DMS114 treated with DMSO at 0.1 percent for 48 hours (cell line): ENCODE measurements around the gene MAPK11.

Experiments
- DNase-seq: peaks from one replicate; lab custom pipeline; 2025; ENCODE audit not compliant: unreplicated experiment; lab: John Stamatoyannopoulos, UW

Gene MAPK11

GRCh38 chr22:50269970-50270665 is at the start of gene MAPK11:
TSS of gene MAPK11 (minus strand) at chr22:50270380. CDS start at chr22:50270292, 88 bp downstream.
- DNase-seq, result peak; percentile 15

DNA sequence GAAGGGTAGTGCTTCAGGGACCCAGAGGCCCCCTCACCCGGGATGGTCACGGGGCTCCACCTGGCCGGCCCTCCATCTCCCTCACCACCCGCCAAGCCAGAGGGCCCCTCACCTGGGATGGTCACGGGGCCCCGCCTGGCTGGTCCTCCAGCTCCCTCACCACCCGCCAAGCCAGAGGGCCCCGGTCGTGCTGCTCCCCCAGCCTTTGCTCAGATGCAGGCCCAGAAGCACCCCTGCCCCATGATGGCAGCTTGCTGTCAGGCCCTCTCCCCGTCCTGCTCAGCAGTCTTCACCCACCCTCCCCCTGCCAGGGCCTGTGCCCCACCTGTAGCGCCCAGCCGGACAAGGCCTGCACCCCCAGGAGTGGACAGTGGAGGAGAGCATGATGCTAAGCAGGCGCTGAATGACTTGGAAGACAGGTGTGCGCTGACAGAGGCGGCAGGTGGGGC is 49.3 kb upstream of the MAPK11 start:
- DNase-seq, result no peak

GRCh38 chr22:50318698-50319411 is 48.7 kb upstream of the MAPK11 start:
- DNase-seq, result no peak

DNA sequence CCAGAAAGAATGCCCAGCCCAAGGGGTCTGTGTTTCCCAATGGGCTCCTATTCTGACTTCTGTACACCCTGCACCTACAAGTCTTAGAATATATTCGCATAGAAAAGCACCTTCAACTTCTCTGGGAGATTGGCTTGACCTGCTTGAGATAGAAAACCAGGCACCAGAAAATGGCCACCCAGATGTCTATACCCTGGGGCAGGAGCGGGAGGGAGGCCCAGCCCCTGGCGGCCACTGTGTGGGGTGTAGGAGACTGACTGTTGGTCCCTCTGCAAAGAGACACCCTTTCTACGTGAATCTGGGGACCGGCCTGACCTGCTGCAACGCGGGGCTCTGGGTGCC is 48.1 kb upstream of the MAPK11 start:
- DNase-seq, result no peak

GRCh38 chr22:50317674-50318073 is 47.5 kb upstream of the MAPK11 start:
- DNase-seq, result no peak

DNA sequence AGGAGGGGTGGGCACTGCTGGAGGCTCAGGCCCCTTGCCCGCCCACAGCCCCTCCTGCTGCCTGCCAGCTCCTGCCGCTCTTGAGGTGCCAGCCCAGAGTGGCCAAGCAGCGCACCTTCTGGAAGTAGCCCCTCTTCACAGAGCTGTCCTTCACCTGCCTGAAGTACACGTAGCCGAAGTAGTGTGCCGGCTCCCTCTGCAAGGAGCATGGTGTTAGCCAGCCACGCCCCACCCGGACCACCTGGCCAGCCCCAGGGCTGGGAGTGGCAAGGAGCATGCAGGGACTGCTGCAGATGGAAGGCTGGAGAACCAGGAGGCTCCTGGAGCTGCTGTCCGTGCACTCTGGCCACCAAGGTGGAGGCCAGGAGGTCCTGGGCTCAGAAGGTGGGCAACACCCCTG is 47.0 kb upstream of the MAPK11 start:
- no peak for DNase-seq

GRCh38 chr22:50316114-50317065 is 46.2 kb upstream of the MAPK11 start:
- no peak for DNase-seq

- no peak for DNase-seq
These were observed 45.3 kb upstream of the MAPK11 start for GRCh38 chr22:50315289-50316113.

DNA sequence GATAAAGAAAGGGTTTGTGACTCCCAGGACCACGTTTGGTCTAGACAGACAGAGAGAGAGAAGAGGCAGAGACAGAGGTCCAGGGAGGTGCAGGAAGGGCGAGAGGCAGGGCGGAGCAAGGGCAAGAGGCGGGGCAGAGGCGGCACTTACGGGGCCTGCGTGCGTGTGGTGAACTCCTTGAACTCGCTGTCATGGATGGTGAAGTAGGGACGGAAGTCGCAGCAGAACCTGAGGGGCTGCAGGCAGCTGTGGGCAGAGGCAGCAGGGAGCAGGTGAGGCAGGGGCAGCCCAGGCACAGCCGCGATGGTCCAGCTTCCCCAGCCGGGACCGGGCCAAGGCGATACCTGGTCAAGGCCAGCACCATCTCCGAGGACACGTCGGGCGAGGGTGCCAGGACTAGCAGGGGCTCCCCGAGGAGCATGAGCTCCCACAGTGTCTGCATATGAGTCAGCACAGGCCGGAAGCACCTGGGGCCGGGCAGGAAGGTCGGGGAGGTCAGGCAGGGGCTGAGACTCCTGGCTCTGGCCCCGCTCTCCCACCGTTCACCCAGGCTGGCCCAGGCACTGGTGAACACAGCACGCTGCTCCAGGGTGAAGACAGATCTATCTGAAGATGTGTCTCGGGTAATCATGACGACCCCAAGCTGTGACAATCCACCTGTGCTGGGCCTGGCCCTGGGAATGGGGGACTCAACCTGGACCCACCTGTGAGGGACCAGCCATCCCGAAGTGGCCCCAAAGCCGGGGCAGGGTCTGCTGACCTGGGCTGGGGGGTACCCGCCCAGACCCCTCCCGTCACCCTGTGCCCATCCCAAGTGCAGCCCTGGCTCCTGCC is 44.5 kb upstream of the MAPK11 start:
- DNase-seq, result no peak

- no peak for DNase-seq
These were observed 43.9 kb upstream of the MAPK11 start for GRCh38 chr22:50314081-50314454.

- no peak for DNase-seq
These were observed 43.4 kb upstream of the MAPK11 start for GRCh38 chr22:50313600-50313999.

GRCh38 chr22:50313021-50313420 is 42.8 kb upstream of the MAPK11 start:
- DNase-seq, result no peak

- DNase-seq, result no peak
These were observed 42.2 kb upstream of the MAPK11 start for GRCh38 chr22:50312371-50312770.

DNA sequence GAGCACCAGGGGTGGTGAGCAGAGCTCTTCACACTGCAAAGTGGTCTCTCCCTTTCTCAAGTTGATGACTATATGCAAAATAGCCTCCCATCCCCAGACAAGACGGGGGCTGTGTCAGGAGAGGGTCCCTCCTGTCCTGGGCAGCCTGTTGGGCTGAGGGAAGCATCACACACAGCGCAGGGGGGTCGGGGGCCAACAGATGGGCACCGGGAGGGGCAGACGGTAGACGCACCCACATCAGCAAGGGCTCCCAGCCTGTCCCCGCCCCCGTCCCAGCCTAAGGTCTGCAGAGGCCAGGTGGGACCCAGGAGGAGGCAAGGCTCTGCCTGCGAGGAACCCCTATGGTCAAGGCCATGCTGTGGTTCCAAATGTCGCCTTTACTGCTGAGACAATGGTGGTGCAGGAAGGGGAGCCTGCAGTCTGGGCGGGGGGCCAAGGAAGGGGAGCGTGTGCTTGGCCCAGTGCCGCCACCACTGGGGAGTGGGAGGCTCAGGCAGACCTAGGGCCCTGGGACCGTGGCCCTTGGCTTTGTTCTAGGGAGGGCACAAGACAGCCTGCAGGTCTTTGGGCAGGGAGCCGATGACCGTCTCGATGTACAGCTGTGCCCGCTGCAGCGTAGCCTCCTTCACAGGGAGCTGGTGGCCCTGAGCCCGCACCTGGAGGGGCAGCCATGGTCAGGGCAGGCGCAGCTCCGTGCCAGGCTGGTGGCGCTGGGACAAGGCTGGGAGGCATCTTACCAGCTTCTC is 41.6 kb upstream of the MAPK11 start:
- no peak for DNase-seq

- DNase-seq, result no peak
These were observed 40.8 kb upstream of the MAPK11 start for GRCh38 chr22:50310949-50311444.

GRCh38 chr22:50310031-50310722 is 40.0 kb upstream of the MAPK11 start:
- no peak for DNase-seq

DNA sequence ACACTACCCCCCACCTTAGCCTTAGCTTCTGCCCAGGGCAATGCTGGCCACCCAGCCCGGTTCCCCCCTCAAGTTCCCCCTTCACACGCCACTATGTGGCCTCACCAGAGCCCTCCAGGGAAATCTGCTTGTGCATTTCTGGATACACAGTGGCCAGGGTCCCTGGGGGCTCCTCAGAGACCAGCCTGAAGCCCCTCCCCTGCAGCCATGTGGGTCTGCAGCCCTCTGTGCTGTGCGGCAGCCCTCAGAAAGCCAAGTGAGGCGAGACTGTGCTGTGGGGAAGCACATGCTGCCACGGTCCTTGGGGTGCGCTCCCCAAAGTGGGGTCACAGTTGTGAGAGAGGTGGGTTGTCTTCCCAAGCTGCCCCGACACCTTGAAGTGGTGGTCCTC is 39.4 kb upstream of the MAPK11 start:
- no peak for DNase-seq

GRCh38 chr22:50308986-50309600 is 38.9 kb upstream of the MAPK11 start:
- DNase-seq, result no peak
